Measurements from ENCODE around the gene FBXO4. TPM values are rescaled to one million over a fixed set of nuclear protein-coding genes. Genes with fewer than 3 reads are reported as not detected.

Gene FBXO4
- total RNA-seq: 1 to 10 TPM in 7 of 8 experiments, under 1 TPM in 1; 0.96 to 10.0 (median 2.8) TPM

- ATAC-seq (replicated peaks in 6 of 8): peak; percentile 92 to 98 (median 96)
- Histone ChIP-seq H3K4me3 (peak within 1 kb of the TSS; percentile 14 to 46 (median 30)), H3K4me1 (replicated peaks in 1 of 2) (peaks cover 0 to 5% of the 10 kb centered on the region in 2 donors), H3K27ac (peak within 1 kb of the TSS in 1 of 2 donors; percentile 48)
- in situ Hi-C loops (cut with MboI; ENCODE audit: low pct_unique_long_range_greater_than_20kb in 2 of 9, low sequenced_read_pairs in 9 of 9, unreplicated experiment in 9 of 9): no loop called here
- WGBS, 10 experiments: 5 to 61% (median 26%) methylated on average over 1 to 17 of the region's 60 CpGs; no CpG with 5 or more reads in 2 of the 10 experiments
Measured at GRCh38 chr5:41924872-41925554, at the start of gene FBXO4. TSS of gene FBXO4 (plus strand) at chr5:41925281. CDS start at chr5:41925310, 29 bp downstream.

- in situ Hi-C loops (cut with MboI; ENCODE audit: low pct_unique_long_range_greater_than_20kb in 2 of 9, low sequenced_read_pairs in 9 of 9, unreplicated experiment in 9 of 9): no loop called here
- WGBS, 10 experiments: 14 to 80% (median 43%) methylated on average over 1 to 2 of the region's 2 CpGs; no CpG with 5 or more reads in 2 of the 10 experiments
- no peak overlapping the region for H3K27ac ChIP-seq
- ATAC-seq (replicated peaks in 6 of 8): no peak
- no peaks in the 10 kb centered on the region for H3K4me1 ChIP-seq (replicated peaks in 1 of 2)
- H3K4me3 ChIP-seq: no peak overlapping the region
Measured at GRCh38 chr5:41876678-41877077, 48.4 kb upstream of the FBXO4 start.

- H3K4me3 ChIP-seq: no peak overlapping the region
- in situ Hi-C loops (cut with MboI; ENCODE audit: low pct_unique_long_range_greater_than_20kb in 2 of 9, low sequenced_read_pairs in 9 of 9, unreplicated experiment in 9 of 9): no loop called here
- WGBS, 10 experiments: 36 to 100% (median 97%) methylated on average over 1 of the region's 1 CpG
- ATAC-seq (replicated peaks in 6 of 8): no peak
- H3K4me1 ChIP-seq (replicated peaks in 1 of 2): no peaks in the 10 kb centered on the region
- H3K27ac ChIP-seq: no peak overlapping the region
Measured at GRCh38 chr5:41877408-41877807, 47.7 kb upstream of the FBXO4 start.

- in situ Hi-C loops (cut with MboI; ENCODE audit: low pct_unique_long_range_greater_than_20kb in 2 of 9, low sequenced_read_pairs in 9 of 9, unreplicated experiment in 9 of 9): no loop called here
- WGBS, 10 experiments: 40 to 100% (median 71%) methylated on average over 1 to 2 of the region's 2 CpGs; no CpG with 5 or more reads in 1 of the 10 experiments
- no peak overlapping the region for H3K4me3 ChIP-seq
- no peaks in the 10 kb centered on the region for H3K4me1 ChIP-seq (replicated peaks in 1 of 2)
- no peak overlapping the region for H3K27ac ChIP-seq
- ATAC-seq (replicated peaks in 6 of 8): no peak
Measured at GRCh38 chr5:41878173-41878572, 46.9 kb upstream of the FBXO4 start.

GRCh38 chr5:41878643-41879478 lies 46.2 kb upstream of the FBXO4 start:
- 25 to 75% (median 57%) methylated on average over 1 to 3 of the region's 3 CpGs; no CpG with 5 or more reads in 1 of the 10 experiments for WGBS, 10 experiments
- ATAC-seq (replicated peaks in 6 of 8): no peak
- H3K4me3 ChIP-seq: no peak overlapping the region
- in situ Hi-C loops (cut with MboI; ENCODE audit: low pct_unique_long_range_greater_than_20kb in 2 of 9, low sequenced_read_pairs in 9 of 9, unreplicated experiment in 9 of 9): no loop called here
- no peak overlapping the region for H3K27ac ChIP-seq
- no peaks in the 10 kb centered on the region for H3K4me1 ChIP-seq (replicated peaks in 1 of 2)

GRCh38 chr5:41882765-41883164 lies 42.3 kb upstream of the FBXO4 start:
- 27 to 92% (median 50%) methylated on average over 1 to 4 of the region's 5 CpGs for WGBS, 10 experiments
- H3K27ac ChIP-seq: no peak overlapping the region
- no peaks in the 10 kb centered on the region for H3K4me1 ChIP-seq (replicated peaks in 1 of 2)
- H3K4me3 ChIP-seq: no peak overlapping the region
- in situ Hi-C loops (cut with MboI; ENCODE audit: low pct_unique_long_range_greater_than_20kb in 2 of 9, low sequenced_read_pairs in 9 of 9, unreplicated experiment in 9 of 9): no loop called here
- no peak for ATAC-seq (replicated peaks in 6 of 8)

- WGBS, 10 experiments: 0 to 93% (median 82%) methylated on average over 1 to 3 of the region's 3 CpGs; no CpG with 5 or more reads in 1 of the 10 experiments
Measured at GRCh38 chr5:41883243-41883642, 41.8 kb upstream of the FBXO4 start.

GRCh38 chr5:41883936-41884335 lies 41.1 kb upstream of the FBXO4 start:
- WGBS, 10 experiments: 83 to 100% (median 100%) methylated on average over 1 to 2 of the region's 2 CpGs; no CpG with 5 or more reads in 7 of the 10 experiments
- in situ Hi-C loops (cut with MboI; ENCODE audit: low pct_unique_long_range_greater_than_20kb in 2 of 9, low sequenced_read_pairs in 9 of 9, unreplicated experiment in 9 of 9): no loop called here
- no peaks in the 10 kb centered on the region for H3K4me1 ChIP-seq (replicated peaks in 1 of 2)
- ATAC-seq (replicated peaks in 6 of 8): no peak
- no peak overlapping the region for H3K4me3 ChIP-seq
- no peak overlapping the region for H3K27ac ChIP-seq

More at GRCh38 chr5:41883243-41883642, 41.8 kb upstream of the FBXO4 start:
- no peak for ATAC-seq (replicated peaks in 6 of 8)
- in situ Hi-C loops (cut with MboI; ENCODE audit: low pct_unique_long_range_greater_than_20kb in 2 of 9, low sequenced_read_pairs in 9 of 9, unreplicated experiment in 9 of 9): no loop called here
- Histone ChIP-seq H3K4me3 (no peak overlapping the region), H3K4me1 (replicated peaks in 1 of 2) (no peaks in the 10 kb centered on the region), H3K27ac (no peak overlapping the region)

GRCh38 chr5:41885286-41885685 lies 39.8 kb upstream of the FBXO4 start:
- ATAC-seq (replicated peaks in 6 of 8): no peak
- no peak overlapping the region for H3K27ac ChIP-seq
- H3K4me3 ChIP-seq: no peak overlapping the region
- in situ Hi-C loops (cut with MboI; ENCODE audit: low pct_unique_long_range_greater_than_20kb in 2 of 9, low sequenced_read_pairs in 9 of 9, unreplicated experiment in 9 of 9): no loop called here
- no peaks in the 10 kb centered on the region for H3K4me1 ChIP-seq (replicated peaks in 1 of 2)

GRCh38 chr5:41891066-41891707 lies 33.9 kb upstream of the FBXO4 start:
- WGBS, 10 experiments: 0 to 80% (median 31%) methylated on average over 1 to 2 of the region's 2 CpGs; no CpG with 5 or more reads in 1 of the 10 experiments
- in situ Hi-C loops (cut with MboI; ENCODE audit: low pct_unique_long_range_greater_than_20kb in 2 of 9, low sequenced_read_pairs in 9 of 9, unreplicated experiment in 9 of 9): no loop called here

GRCh38 chr5:41892031-41892430 lies 33.0 kb upstream of the FBXO4 start:
- ATAC-seq (replicated peaks in 6 of 8): no peak
- no peaks in the 10 kb centered on the region for H3K4me1 ChIP-seq (replicated peaks in 1 of 2)

More at GRCh38 chr5:41891066-41891707, 33.9 kb upstream of the FBXO4 start:
- H3K27ac ChIP-seq: no peak overlapping the region
- ATAC-seq (replicated peaks in 6 of 8): no peak
- H3K4me3 ChIP-seq: no peak overlapping the region
- no peaks in the 10 kb centered on the region for H3K4me1 ChIP-seq (replicated peaks in 1 of 2)

GRCh38 chr5:41893074-41893851 lies 31.8 kb upstream of the FBXO4 start:
- ATAC-seq (replicated peaks in 6 of 8): no peak
- Histone ChIP-seq H3K4me3 (no peak overlapping the region), H3K4me1 (replicated peaks in 1 of 2) (no peaks in the 10 kb centered on the region), H3K27ac (no peak overlapping the region)
- WGBS, 10 experiments: 0 to 100% (median 69%) methylated on average over 1 to 3 of the region's 3 CpGs
- in situ Hi-C loops (cut with MboI; ENCODE audit: low pct_unique_long_range_greater_than_20kb in 2 of 9, low sequenced_read_pairs in 9 of 9, unreplicated experiment in 9 of 9): no loop called here

More at GRCh38 chr5:41892031-41892430, 33.0 kb upstream of the FBXO4 start:
- H3K4me3 ChIP-seq: no peak overlapping the region
- in situ Hi-C loops (cut with MboI; ENCODE audit: low pct_unique_long_range_greater_than_20kb in 2 of 9, low sequenced_read_pairs in 9 of 9, unreplicated experiment in 9 of 9): no loop called here
- H3K27ac ChIP-seq: no peak overlapping the region

Measured in motor neuron (in vitro differentiated cells).